NT2/D1 (cell line): ENCODE results near the gene NFKBIE.

Source experiments
- SUZ12 ChIP-seq: IDR thresholded peaks from 2 replicates; pipeline ENCODE4 v1.6.1; 2011; ENCODE audit not compliant: insufficient read length, insufficient read depth; ENCODE audit errors: extremely low read depth
- YY1 ChIP-seq: IDR thresholded peaks from 2 replicates; pipeline ENCODE4 v1.6.1; 2011; ENCODE audit not compliant: insufficient read length, insufficient read depth
- ZNF274 ChIP-seq: IDR thresholded peaks from 2 replicates; pipeline ENCODE4 v1.6.1; 2011; ENCODE audit warnings: mild to moderate bottlenecking, low read depth, low read length

DNA sequence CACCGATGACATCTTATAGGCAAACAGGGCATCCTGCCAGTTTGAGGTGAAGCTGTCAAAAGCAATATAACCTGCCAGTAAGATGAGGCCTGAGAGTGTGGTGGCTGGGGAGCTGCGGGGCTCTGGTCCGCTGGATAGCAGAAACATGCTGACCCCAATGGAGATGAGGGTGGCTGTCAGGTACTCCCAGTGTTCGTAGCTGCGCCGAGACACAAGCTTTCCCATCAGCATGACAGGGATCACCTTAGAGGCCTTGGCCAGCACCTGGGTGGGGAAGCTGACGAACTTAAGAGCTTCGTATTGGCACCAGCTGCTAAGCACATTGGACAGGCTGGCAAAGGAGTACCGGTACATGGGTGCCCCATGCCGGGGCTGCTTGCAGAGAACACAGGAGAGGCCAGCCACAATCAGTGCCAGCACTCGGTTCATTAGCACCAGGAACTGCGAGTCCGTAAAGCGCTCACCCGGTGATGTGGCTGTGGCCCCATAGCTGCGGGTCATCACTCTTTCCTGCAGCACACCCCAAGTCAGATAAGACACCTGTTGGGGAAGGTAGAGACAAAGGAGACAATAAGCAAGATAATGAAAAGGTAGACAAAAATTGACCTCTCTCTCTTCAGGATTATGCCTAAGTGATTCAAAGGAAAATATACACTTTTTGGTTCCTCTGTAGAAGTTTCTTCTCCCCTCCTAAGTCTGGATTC lies 10.1 kb downstream of the NFKBIE start:
- TF ChIP-seq ZNF274: no peak
- TF ChIP-seq YY1: no peak
- no peak for TF ChIP-seq SUZ12
